T-helper 2 cell (primary cell): ENCODE results near the gene C12orf42.
A peak's percentile ranks its signal among the peaks of the same experiment; 100 is the strongest.

ENCODE experiments used
- DNase-seq, 5 experiments: peaks; one replicate each; pipeline versions ENCODE4 v3.0.0 to v3.0.0-alpha.2; 2012 to 2022

Gene C12orf42

GRCh38 chr12:103423516-103423910, 72.3 kb downstream of the C12orf42 start:
- no peak for DNase-seq

- DNase-seq, result no peak
Measured at GRCh38 chr12:103422746-103423515, 72.8 kb downstream of the C12orf42 start.

- DNase-seq, result no peak
Measured at GRCh38 chr12:103422328-103422727, 73.4 kb downstream of the C12orf42 start.

- DNase-seq, result no peak
Measured at GRCh38 chr12:103421402-103421801, 74.4 kb downstream of the C12orf42 start.

- DNase-seq, result no peak
Measured at GRCh38 chr12:103415681-103416080, 80.1 kb downstream of the C12orf42 start.

- no peak for DNase-seq
Measured at GRCh38 chr12:103401421-103401820, 94.3 kb downstream of the C12orf42 start.

- no peak for DNase-seq
Measured at GRCh38 chr12:103399986-103400385, 95.8 kb downstream of the C12orf42 start.

GRCh38 chr12:103397536-103397935, 98.2 kb downstream of the C12orf42 start:
- no peak for DNase-seq

GRCh38 chr12:103392722-103393121, 103.0 kb downstream of the C12orf42 start:
- no peak for DNase-seq

- DNase-seq, result peak in 1 of 5 experiments; percentile 7
Measured at GRCh38 chr12:103391103-103391502, 104.7 kb downstream of the C12orf42 start.

GRCh38 chr12:103387385-103387784, 108.4 kb downstream of the C12orf42 start:
- no peak for DNase-seq

- no peak for DNase-seq
Measured at GRCh38 chr12:103386451-103386850, 109.3 kb downstream of the C12orf42 start.

GRCh38 chr12:103382736-103383346, 112.9 kb downstream of the C12orf42 start:
- no peak for DNase-seq

- no peak for DNase-seq
Measured at GRCh38 chr12:103382119-103382518, 113.6 kb downstream of the C12orf42 start.

GRCh38 chr12:103379670-103380069, 116.1 kb downstream of the C12orf42 start:
- DNase-seq, result no peak

GRCh38 chr12:103373088-103373523, 122.7 kb downstream of the C12orf42 start:
- no peak for DNase-seq

- no peak for DNase-seq
Measured at GRCh38 chr12:103369929-103370328, 125.8 kb downstream of the C12orf42 start.

- no peak for DNase-seq
Measured at GRCh38 chr12:103368167-103368566, 127.6 kb downstream of the C12orf42 start.

- no peak for DNase-seq
Measured at GRCh38 chr12:103354403-103354802, 141.4 kb downstream of the C12orf42 start.

GRCh38 chr12:103353913-103354312, 141.9 kb downstream of the C12orf42 start:
- no peak for DNase-seq

GRCh38 chr12:103350116-103350515, 145.7 kb downstream of the C12orf42 start:
- DNase-seq, result no peak

- no peak for DNase-seq
Measured at GRCh38 chr12:103348935-103349334, 146.8 kb downstream of the C12orf42 start.

GRCh38 chr12:103336940-103337339, 158.8 kb downstream of the C12orf42 start:
- DNase-seq, result peak in 1 of 5 experiments; percentile 8

GRCh38 chr12:103334466-103334865, 161.3 kb downstream of the C12orf42 start:
- DNase-seq, result no peak
